B cell (primary cell): ENCODE results near the gene SMC3. TPM values are rescaled to one million over a fixed set of nuclear protein-coding genes. Genes with fewer than 3 reads are reported as not detected.

Experiments
- ATAC-seq: fragments of 200-7000 bp; cut with Tn5 transposase; one replicate; pipeline ENCODE4 v1.10.0; 2021; ENCODE audit warnings: low read depth, mild to moderate bottlenecking, moderate number of reproducible peaks, moderate library complexity
- CTCF ChIA-PET: fragments of 350-600 bp; sonication (Branson Sonifier 250); formaldehyde crosslinking; loops from one replicate; lab custom pipeline; 2021; ENCODE audit warnings: antibody characterized with exemption, inconsistent platforms; lab: Charles Lee
- POLR2A ChIA-PET: fragments of 350-600 bp; sonication (Branson Sonifier 250); formaldehyde crosslinking; loops from one replicate; lab custom pipeline; 2021; ENCODE audit warnings: antibody characterized with exemption; lab: Charles Lee
- DNase-seq: peaks from one replicate; pipeline ENCODE4 v3.0.0; 2013
- H2AFZ ChIP-seq: 2 replicates; pipeline ENCODE4 v1.6.1; 2012; ENCODE audit warnings: mild to moderate bottlenecking, low read depth, low read length; ENCODE audit not compliant: insufficient read depth, poor library complexity, severe bottlenecking
- H3K27ac ChIP-seq, 2 donors: 1 replicate in 1 of 2; 2 replicates in 1 of 2; pipeline ENCODE4 v1.5.1; 2012 to 2013; ENCODE audit warnings: low read length in 2 of 2, mild to moderate bottlenecking in 2 of 2, moderate library complexity in 1 of 2
- H3K27me3 ChIP-seq, 4 experiments: fragments of 200-600 bp in 1 of 4; sonication (generic) in 1 of 4; replicated peaks in 1 of 4; 1 replicate in 2 of 4; 2 replicates in 2 of 4; pipeline versions ENCODE4 v1.6.1 to v1.7.0; 2013 to 2016; ENCODE audit warnings: low read length in 3 of 4, mild to moderate bottlenecking in 2 of 4, mixed read lengths in 1 of 4, moderate library complexity in 1 of 4; ENCODE audit not compliant: insufficient read depth in 4 of 4, control insufficient read depth in 3 of 4; ENCODE audit errors: control extremely low read depth in 1 of 4
- H3K36me3 ChIP-seq, 2 experiments: replicated peaks in 1 of 2; 1 replicate in 1 of 2; 2 replicates in 1 of 2; pipeline versions ENCODE4 v1.6.1 to v1.7.1; 2013; ENCODE audit warnings: low read length in 1 of 2; ENCODE audit not compliant: insufficient read depth in 2 of 2, control insufficient read depth in 1 of 2; ENCODE audit errors: control extremely low read depth in 1 of 2, extremely low read depth in 1 of 2
- H3K4me1 ChIP-seq, 2 donors: fragments of 200-600 bp in 1 of 2; sonication (generic) in 1 of 2; 1 replicate in 1 of 2; 2 replicates in 1 of 2; pipeline versions ENCODE4 v1.5.1 to v1.6.1; 2013 to 2017; ENCODE audit warnings: low read length in 2 of 2; ENCODE audit not compliant: control insufficient read depth in 2 of 2, insufficient read depth in 2 of 2
- H3K4me2 ChIP-seq: replicated peaks from 2 replicates; pipeline ENCODE3; 2012; ENCODE audit warnings: mild to moderate bottlenecking, low read depth, low read length; ENCODE audit not compliant: poor library complexity, severe bottlenecking
- H3K4me3 ChIP-seq, 5 experiments: fragments of 200-600 bp in 1 of 5; sonication (generic) in 1 of 5; 1 replicate in 3 of 5; 2 replicates in 2 of 5; pipeline versions ENCODE4 v1.5.1 to v1.7.0; 2011 to 2016; ENCODE audit warnings: low read length in 4 of 5, mild to moderate bottlenecking in 4 of 5, low read depth in 2 of 5, control low read depth in 1 of 5, moderate library complexity in 1 of 5; ENCODE audit not compliant: insufficient read depth in 1 of 5; ENCODE audit errors: control extremely low read depth in 1 of 5, extremely low read depth in 1 of 5
- H3K79me2 ChIP-seq: fragments of 200-600 bp; sonication (generic); one replicate; pipeline ENCODE4 v1.6.0; 2016; ENCODE audit warnings: low read length; ENCODE audit not compliant: control insufficient read depth, insufficient read depth
- H3K9ac ChIP-seq: fragments of 200-600 bp; sonication (generic); 2 replicates; pipeline ENCODE4 v1.6.1; 2017; ENCODE audit warnings: mild to moderate bottlenecking, low read length, moderate library complexity
- H3K9me3 ChIP-seq, 3 donors: one replicate each; pipeline versions ENCODE4 v1.6.1 to v1.7.1; 2013; ENCODE audit warnings: low read length in 2 of 3; ENCODE audit not compliant: control insufficient read depth in 2 of 3, insufficient read depth in 1 of 3; ENCODE audit errors: control extremely low read depth in 1 of 3
- H4K20me1 ChIP-seq: 2 replicates; pipeline ENCODE4 v1.6.0; 2012; ENCODE audit warnings: mild to moderate bottlenecking, low read length; ENCODE audit not compliant: insufficient read depth, control insufficient read depth, poor library complexity, severe bottlenecking
- H3K27ac Mint-ChIP-seq: one replicate; pipeline ENCODE4 v1.8.0; 2021; ENCODE audit warnings: mixed read lengths
- H3K27me3 Mint-ChIP-seq: one replicate; pipeline ENCODE4 v1.8.0; 2021; ENCODE audit warnings: mixed read lengths
- H3K4me1 Mint-ChIP-seq: one replicate; pipeline ENCODE4 v1.8.0; 2021; ENCODE audit warnings: mixed read lengths
- H3K4me3 Mint-ChIP-seq: one replicate; pipeline ENCODE4 v1.8.0; 2021; ENCODE audit warnings: mixed read lengths
- H3K9me3 Mint-ChIP-seq: one replicate; pipeline ENCODE4 v1.8.0; 2022; ENCODE audit warnings: mixed read lengths; ENCODE audit not compliant: insufficient read depth
- CTCF ChIP-seq: fragments of 200-600 bp; IDR thresholded peaks from one replicate; pipeline ENCODE4 v1.8.0; 2022; ENCODE audit warnings: antibody characterized with exemption, mild to moderate bottlenecking
- EZH2 ChIP-seq: IDR thresholded peaks from 2 replicates; pipeline ENCODE4 v1.6.1; 2012; ENCODE audit warnings: borderline replicate concordance, low read depth, mild to moderate bottlenecking, moderate library complexity, low read length; ENCODE audit not compliant: insufficient read depth, poor library complexity, severe bottlenecking
- WGBS: methylation state at CpG from one replicate; pipeline ENCODE4 v1.1.5; 2013; ENCODE audit warnings: missing lambda C conversion rate; ENCODE audit not compliant: insufficient coverage; 5-methylcytosine and 5-hydroxymethylcytosine counted together
- intact Hi-C: fragments of 100-400 bp; cut with micrococcal nuclease; formaldehyde crosslinking; loops from one replicate; pipeline ENCODE4 v1.10.0; 2022
- polyA plus RNA-seq: library from polyadenylated mRNA; depleted of rRNA; stranded (reverse); fragments of >200 nt; gene quantifications from 2 replicates; pipeline ENCODE4 v1.2.3, GENCODE V29; 2012
- total RNA-seq, 2 donors: library from RNA; stranded (reverse); fragments of 120-200 nt in 1 of 2; gene quantifications; 1 replicate in 1 of 2; 2 replicates in 1 of 2; pipeline versions ENCODE4 v1.2.3 to v1.2.4, GENCODE V29; 2013 to 2022

SMC3 gene
- total and polyA plus RNA-seq, 2 donors (not counting 1 experiment from before 2014, with no cell fraction given), result 6.1 to 45.8 TPM

- DNase-seq (no peak), ATAC-seq (no peak)
- no peaks in the 10 kb centered on the region for H3K9me3 Mint-ChIP-seq
- TF ChIP-seq EZH2 (no peak), CTCF (no peak)
- H3K27ac ChIP-seq, result no peak overlapping the region
- peaks cover 0 to 12% (median 4%) of the 10 kb centered on the region in 4 experiments for H3K27me3 ChIP-seq
- H3K4me1 Mint-ChIP-seq, result peaks cover 22% of the 10 kb centered on the region
- H3K27me3 Mint-ChIP-seq, result peaks cover 6% of the 10 kb centered on the region
- no peaks in the 10 kb centered on the region for H4K20me1 ChIP-seq
- H3K36me3 ChIP-seq, result no peaks in the 10 kb centered on the region
- peaks cover 17 to 22% of the 10 kb centered on the region in 2 donors for H3K4me1 ChIP-seq
- no peak overlapping the region for H3K4me2 ChIP-seq
- no peak overlapping the region for H3K9ac ChIP-seq
- no peaks in the 10 kb centered on the region for H3K9me3 ChIP-seq
- H3K4me3 Mint-ChIP-seq, result peak overlapping the region; percentile 9
- intact Hi-C loops, result no loop called here
- WGBS, result no CpG with 5 or more reads among the region's 6 CpGs
- CTCF ChIA-PET, result interaction anchor here (0.7 kb wide), 1 partner anchor 17 kb away, joined by 4 read pairs; no protein-coding TSS in a partner anchor
- H3K4me3 ChIP-seq, result no peak overlapping the region
- POLR2A ChIA-PET, result no interaction called here
- H3K79me2 ChIP-seq, result no peaks in the 10 kb centered on the region
- no peak overlapping the region for H2AFZ ChIP-seq
- H3K27ac Mint-ChIP-seq, result no peak overlapping the region
Observed at GRCh38 chr10:110529596-110530011, 37.9 kb upstream of the SMC3 start.

GRCh38 chr10:110530131-110530831 lies 37.2 kb upstream of the SMC3 start:
- H2AFZ ChIP-seq, result no peak overlapping the region
- H3K4me2 ChIP-seq, result peak overlapping the region; percentile 58
- Mint-ChIP-seq H3K4me3 (peak overlapping the region; percentile 37), H3K9me3 (no peaks in the 10 kb centered on the region), H3K27me3 (peaks cover 8% of the 10 kb centered on the region), H3K27ac (peak overlapping the region; percentile 20), H3K4me1 (peaks cover 26% of the 10 kb centered on the region)
- no peak overlapping the region for H3K27ac ChIP-seq
- ChIA-PET CTCF (interaction anchor here (1.6 kb wide), 1 partner anchor 17 kb away, joined by 5 read pairs; no protein-coding TSS in a partner anchor), POLR2A (no interaction called here)
- TF ChIP-seq EZH2 (no peak), CTCF (no peak)
- no peaks in the 10 kb centered on the region for H4K20me1 ChIP-seq
- H3K9me3 ChIP-seq, result no peaks in the 10 kb centered on the region
- H3K9ac ChIP-seq, result no peak overlapping the region
- no peak overlapping the region for H3K4me3 ChIP-seq
- no peaks in the 10 kb centered on the region for H3K36me3 ChIP-seq
- intact Hi-C loops, result no loop called here
- 37% methylated on average over 26 of the region's 35 CpGs for WGBS
- ATAC-seq (no peak), DNase-seq (no peak)
- H3K79me2 ChIP-seq, result no peaks in the 10 kb centered on the region
- H3K27me3 ChIP-seq, result peaks cover 0 to 12% (median 4%) of the 10 kb centered on the region in 4 experiments
- peaks cover 22 to 27% of the 10 kb centered on the region in 2 donors for H3K4me1 ChIP-seq
